Suppressor macrophage (primary cell): ENCODE results near the gene OR2S2.
"Not testable (repeated sequence)": the region's sequence is repeated elsewhere in the genome, so short reads cannot be mapped to it uniquely, and the experiment has no call there.

ENCODE experiments used
- DNase-seq, 4 experiments: peaks; one replicate each; pipeline ENCODE4 v3.0.0-alpha.2; 2020 to 2022
- total RNA-seq, 17 experiments: gene quantifications; one replicate each; lab custom pipeline; 2026; ENCODE audit warnings: mixed read lengths in 6 of 17, inconsistent platforms in 3 of 17; lab: John Stamatoyannopoulos, UW

Gene OR2S2, protein sequence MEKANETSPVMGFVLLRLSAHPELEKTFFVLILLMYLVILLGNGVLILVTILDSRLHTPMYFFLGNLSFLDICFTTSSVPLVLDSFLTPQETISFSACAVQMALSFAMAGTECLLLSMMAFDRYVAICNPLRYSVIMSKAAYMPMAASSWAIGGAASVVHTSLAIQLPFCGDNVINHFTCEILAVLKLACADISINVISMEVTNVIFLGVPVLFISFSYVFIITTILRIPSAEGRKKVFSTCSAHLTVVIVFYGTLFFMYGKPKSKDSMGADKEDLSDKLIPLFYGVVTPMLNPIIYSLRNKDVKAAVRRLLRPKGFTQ
- total RNA-seq: 0 to 1.4 (median 0) reads per million in 17 experiments

GRCh38 chr9:35958104-35958837, at the start of gene OR2S2:
Gene OR2S2 (minus strand): TSS chr9:35958154. CDS start chr9:35958098, 56 bp downstream.
- DNase-seq: no peak

DNA sequence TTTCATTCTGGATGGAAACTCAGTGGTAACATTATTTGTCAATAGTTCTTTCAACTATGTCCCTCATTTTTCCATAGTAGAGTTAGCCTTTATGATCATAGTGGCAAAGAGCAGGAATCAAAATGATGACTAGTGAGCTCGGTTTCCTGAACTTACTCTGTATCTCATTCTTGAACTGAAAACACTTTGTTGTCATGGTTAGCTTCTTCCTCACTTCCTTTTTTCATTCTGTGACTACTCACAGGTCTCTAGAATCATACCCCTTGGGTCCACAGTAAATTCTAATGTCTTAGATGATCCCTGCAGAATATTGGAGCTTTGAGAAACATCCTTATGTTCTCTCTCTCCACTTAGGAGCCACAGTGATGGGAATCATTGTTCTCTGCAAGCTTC, 49.4 kb upstream of the OR2S2 start:
- DNase-seq: peak in 2 of 4 experiments; percentile 18 to 41

GRCh38 chr9:36006549-36007315, 48.8 kb upstream of the OR2S2 start:
- DNase-seq: peak in 2 of 4 experiments; percentile 34 to 35

DNA sequence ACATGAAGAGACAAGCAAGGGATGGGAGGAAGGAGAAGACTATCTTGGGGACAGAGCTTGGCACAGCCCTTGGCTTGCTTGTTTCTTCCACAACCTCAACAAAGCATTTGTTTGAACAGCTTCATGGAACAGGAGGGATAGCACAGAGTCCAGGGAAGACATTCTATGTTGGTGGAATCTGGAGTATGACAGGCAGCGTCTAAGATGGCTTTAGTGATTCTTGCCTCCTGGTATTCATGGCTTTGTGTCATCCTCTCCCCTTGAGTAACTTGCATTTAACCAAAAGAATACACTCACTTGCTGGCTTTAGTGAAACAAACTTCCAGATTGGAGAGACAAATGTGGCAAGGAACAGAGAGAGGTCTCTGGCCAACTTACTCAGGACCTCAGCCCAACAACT, 47.9 kb upstream of the OR2S2 start:
- DNase-seq: no peak

GRCh38 chr9:35998333-35998732, 40.4 kb upstream of the OR2S2 start:
- DNase-seq: no peak

GRCh38 chr9:35997016-35997415, 39.1 kb upstream of the OR2S2 start:
- DNase-seq: peak in 1 of 4 experiments; percentile 2

GRCh38 chr9:35996358-35996970, 38.5 kb upstream of the OR2S2 start:
- DNase-seq: no peak

DNA sequence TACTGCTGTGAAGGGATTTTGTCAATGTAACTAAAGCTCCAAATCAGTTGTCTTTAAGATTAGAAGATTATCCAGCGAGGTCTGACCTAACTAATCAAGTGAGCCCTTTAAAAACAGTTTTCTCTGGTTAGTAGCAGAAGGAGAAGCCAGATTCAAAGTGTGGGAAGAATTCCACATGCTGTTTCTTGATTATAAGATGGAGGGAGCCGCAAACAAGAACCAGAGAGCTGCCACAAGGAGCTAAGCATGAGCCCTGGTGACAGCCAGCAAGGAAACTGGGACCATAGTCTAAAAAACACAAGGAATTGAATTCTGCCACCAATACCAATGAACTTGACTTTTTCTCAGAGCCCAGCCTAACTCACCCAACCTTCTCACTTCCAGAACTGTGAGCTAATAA, 37.0 kb upstream of the OR2S2 start:
- DNase-seq: no peak

GRCh38 chr9:35993976-35994720, 36.2 kb upstream of the OR2S2 start:
- DNase-seq: no peak

- DNase-seq: not testable (repeated sequence)
Measured at GRCh38 chr9:35993136-35993535, 35.2 kb upstream of the OR2S2 start.

DNA sequence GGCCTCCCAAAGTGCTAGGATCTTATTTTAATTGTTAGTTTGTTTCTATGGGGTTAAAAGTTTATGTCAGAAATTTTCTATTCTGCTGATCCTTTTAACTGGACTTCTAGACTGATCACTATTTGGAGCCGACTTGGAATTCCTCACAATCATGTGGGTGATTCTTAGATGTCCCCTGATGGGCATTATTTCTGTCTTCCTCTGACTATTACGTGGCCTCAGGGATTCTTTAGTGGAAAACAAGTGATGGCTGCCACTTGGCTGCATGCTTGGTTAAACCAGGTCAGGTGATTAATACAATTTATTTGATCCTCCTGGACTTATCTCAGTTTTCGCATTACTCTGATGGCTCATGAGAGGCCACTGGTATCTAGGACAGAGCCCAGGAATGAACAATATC, 32.2 kb upstream of the OR2S2 start:
- DNase-seq: no peak

GRCh38 chr9:35984021-35984420, 26.1 kb upstream of the OR2S2 start:
- DNase-seq: no peak

GRCh38 chr9:35981699-35982098, 23.7 kb upstream of the OR2S2 start:
- no peak for DNase-seq

- DNase-seq: no peak
Measured at GRCh38 chr9:35980289-35981011, 22.5 kb upstream of the OR2S2 start.

DNA sequence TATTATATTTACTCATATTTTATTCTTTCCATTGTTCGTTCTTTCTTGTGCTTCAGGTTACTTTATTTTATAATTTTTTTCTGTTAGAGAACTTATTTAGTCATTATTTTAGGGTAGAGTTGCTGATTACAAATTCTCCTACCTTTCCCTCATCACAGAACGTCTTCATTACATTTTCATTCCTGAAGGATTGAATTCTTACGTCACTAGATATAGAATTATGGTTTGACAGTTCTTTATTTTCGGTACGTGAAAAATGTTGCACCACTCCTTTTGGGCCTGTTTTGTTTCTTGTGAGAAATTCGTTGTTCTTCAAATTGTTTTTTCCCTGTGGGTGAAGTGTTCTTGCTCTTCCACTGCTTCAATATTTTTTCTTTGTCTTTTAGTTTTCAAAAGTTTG, 20.8 kb upstream of the OR2S2 start:
- no peak for DNase-seq

DNA sequence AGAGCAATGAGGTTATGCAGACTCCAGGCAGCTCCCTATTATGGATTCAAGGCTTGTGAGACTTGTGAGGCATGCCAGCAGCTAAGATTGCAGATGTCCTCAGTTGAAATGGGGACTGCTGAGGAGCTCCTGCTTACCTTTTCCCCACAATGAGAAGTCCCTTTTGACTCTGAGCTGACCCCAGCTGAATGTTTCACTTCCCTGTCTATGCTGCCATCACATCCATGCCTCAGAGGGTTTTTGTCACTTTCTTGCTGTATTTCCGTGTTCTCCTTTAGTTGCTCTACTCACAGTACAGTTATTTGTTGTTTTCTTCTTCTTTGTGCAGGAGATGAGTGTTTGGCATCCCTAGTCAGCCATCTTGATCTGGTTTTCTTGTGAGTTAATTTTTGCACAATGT, 18.8 kb upstream of the OR2S2 start:
- DNase-seq: peak in 3 of 4 experiments; percentile 9 to 37 (median 23)

GRCh38 chr9:35974800-35975199, 16.8 kb upstream of the OR2S2 start:
- DNase-seq: no peak

DNA sequence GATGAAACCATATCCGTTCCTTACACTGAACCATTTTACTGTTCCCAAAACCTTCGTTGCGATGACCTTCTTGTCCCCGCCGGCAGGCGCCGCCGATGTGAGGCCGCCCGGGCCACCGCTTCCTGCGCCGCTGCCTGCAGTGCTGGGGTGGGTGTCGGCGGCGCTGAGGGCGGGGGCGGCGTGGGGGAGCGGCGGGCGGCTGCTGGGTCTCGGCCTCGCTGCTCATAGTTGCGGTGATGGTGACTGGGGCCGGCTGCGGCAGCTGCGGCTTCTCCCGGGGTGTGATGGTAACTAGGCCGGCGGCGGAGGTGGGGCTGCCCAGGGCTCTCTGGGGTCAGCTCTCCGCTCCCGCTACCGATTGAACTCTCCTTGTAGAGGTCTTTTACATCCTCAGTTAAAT, 14.1 kb upstream of the OR2S2 start:
- DNase-seq: no peak

DNA sequence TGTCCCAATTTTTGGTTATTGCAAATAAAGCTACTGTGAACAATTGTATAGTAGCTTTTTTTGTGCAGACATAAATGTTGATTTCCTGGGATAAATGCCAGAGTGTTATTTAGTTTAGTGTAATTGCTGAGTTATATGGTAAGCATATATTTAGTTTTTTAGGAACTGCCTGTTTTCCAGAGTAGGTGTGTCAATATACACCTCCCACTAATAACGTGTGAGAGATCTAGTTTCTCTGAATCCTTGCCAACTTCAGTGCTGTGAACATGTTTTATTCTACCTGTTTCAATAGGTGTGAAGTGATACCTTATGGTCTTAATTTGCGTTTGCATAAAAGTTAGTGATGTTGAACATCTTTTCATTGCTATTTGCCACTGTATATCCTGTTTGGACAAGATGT, 9.1 kb upstream of the OR2S2 start:
- DNase-seq: no peak

DNA sequence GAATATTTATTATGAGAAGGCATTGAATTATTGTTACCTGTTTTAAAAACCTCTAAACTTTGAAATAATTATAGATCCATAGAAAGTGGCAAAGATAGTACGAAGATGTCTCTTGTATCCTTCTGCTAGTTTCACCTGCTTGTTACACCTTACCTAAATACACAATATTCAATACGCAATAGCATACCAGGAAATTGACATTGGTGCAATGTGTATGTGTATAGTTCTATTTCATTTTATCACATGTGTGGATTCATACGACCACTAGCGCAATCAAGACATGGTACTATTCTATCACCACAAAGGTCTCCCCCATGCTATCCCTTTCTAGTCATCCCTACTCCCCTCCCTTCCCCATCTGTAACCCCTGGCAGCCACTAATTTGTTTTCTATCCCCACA, 8.5 kb upstream of the OR2S2 start:
- DNase-seq: no peak

DNA sequence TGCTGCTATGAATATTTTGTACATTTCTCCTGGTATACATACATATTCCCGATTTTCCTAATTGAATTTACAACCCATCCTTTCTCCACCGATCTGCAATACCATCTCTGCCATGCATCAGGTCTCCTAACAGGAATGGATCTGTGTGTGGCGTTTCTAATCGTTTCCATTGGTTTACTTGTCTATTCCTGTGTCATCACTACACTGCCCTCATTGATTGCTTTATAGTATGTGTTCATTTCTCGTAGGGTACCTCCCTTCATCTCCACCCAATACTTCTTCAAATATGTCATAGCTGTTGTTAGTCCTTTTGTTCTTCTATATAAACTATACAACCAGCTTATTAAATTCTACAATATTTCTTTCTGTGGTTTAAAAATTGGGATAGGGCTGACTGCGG, 7.1 kb upstream of the OR2S2 start:
- DNase-seq: no peak
